ENCODE data around the gene HIGD2A.
"Not testable (repeated sequence)": the region's sequence is repeated elsewhere in the genome, so short reads cannot be mapped to it uniquely, and the experiment has no call there.

The HIGD2A gene

DNA sequence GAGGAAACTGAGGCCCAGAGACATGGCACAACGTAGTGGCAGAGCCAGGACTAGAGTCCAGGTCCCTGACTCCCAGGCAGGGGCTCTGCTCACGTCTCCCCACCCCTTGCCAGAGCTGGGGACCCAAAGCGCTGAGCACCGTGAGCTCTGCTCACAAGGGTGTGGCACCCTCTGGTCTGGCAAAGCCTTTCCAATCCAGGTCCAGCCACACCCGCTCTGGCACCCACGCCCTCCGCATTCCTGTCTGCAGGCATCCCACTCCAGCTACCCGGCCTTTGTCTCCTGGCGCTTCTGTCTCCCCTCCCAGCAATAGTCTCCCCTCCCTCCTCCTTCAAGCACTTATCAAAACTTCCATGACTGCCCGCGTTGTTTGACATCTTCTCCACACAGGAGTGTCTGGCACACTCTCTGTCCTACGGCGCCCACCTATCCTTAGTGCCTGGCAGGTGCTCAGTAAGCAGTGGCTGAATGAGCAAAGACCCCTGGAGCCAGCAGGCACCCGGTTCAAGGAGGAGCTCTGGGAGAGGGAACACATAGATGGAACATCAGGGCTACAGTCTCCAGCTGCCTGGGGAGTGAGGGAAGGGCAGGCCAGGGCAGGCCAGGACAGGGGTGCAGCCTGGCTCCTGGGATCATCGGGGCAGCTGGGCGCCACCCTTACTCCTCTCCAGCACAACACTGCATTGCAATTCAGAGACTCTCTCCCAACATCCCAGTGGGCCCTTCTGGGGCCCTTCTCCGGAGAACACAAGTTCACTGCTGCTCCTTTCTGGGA, 12.0 kb downstream of the HIGD2A start:
- CTCF ChIA-PET: interaction anchor here (1.1 to 1.3 kb wide), 2 partner anchors 15 to 48 kb away, joined by 4 read pairs; partner anchors contain the start of gene FAF2
- TF ChIP-seq CTCF (IDR thresholded peaks at IDR 0.05; ENCODE audit: control extremely low read depth, extremely low read depth, low read depth, missing control alignments): no peak
- DNase-seq (ENCODE audit: extremely low spot score): no peak
- POLR2A ChIA-PET: no interaction called here

DNA sequence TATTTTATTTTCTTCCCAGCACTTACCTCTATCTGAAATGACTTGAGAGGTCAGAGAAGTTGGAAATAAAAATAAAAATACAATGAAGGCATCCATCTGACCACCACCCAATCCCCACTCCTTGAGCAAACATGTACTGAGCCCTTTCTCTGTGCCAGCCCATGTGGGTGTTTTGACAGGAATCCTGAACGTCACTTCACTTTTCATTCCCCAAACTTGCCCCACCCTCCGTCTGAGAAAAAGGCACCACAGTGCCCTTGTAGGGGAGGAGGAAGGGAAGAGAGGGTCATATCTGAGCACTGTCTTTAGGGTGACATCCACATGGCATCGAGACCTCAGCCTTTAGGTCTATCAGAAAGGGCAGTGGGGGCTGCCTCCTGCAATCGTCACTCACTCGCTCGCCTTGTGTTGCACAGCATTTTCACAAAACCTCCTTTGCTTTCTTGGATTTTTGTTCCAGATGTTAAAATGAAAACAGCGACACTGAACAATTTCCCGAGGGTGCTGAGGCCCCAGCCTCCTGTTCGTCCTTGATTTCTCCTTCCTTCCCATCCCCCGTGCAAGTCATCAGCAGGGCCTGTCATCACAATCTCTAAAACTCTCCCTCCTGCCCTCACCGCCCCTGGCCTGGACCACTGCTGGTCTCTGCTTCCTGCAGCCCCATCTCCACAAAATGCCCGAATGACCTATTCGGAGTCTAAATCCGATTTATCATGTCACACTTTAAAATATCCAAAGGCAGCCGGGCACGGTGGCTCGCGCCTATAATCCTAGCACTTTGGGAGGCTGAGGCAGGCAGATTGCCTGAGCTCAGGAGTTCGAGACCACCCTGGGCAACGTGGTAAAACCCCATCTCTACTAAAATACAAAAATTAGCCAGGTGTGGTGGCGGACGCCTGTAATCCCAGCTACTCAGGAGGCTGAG, 13.0 kb downstream of the HIGD2A start:
- no peak for TF ChIP-seq CTCF (IDR thresholded peaks at IDR 0.05; ENCODE audit: control extremely low read depth, extremely low read depth, low read depth, missing control alignments)
- DNase-seq (ENCODE audit: extremely low spot score): no peak
- ChIA-PET CTCF (interaction anchor here (1.1 to 1.3 kb wide), 2 partner anchors 14 to 47 kb away, joined by 4 read pairs; partner anchors contain the start of gene FAF2), POLR2A (no interaction called here)

- ChIA-PET CTCF (interaction anchor here (1.2 to 3.7 kb wide), 4 partner anchors 10 to 42 kb away, joined by 3 to 22 read pairs (median 10); partner anchors contain the start of genes CLTB and FAF2), POLR2A (interaction anchor here (0.7 kb wide), 1 partner anchor 8 kb away, joined by 7 read pairs; no protein-coding TSS in a partner anchor)
- no peak for DNase-seq (ENCODE audit: extremely low spot score)
- no peak for TF ChIP-seq CTCF (IDR thresholded peaks at IDR 0.05; ENCODE audit: control extremely low read depth, extremely low read depth, low read depth, missing control alignments)
Measured at GRCh38 chr5:176405656-176406435, 17.3 kb downstream of the HIGD2A start.

- POLR2A ChIA-PET: no interaction called here
- DNase-seq (ENCODE audit: extremely low spot score): no peak
- TF ChIP-seq CTCF (IDR thresholded peaks at IDR 0.05; ENCODE audit: control extremely low read depth, extremely low read depth, low read depth, missing control alignments): no peak
- CTCF ChIA-PET: interaction anchor here (1.2 to 3.7 kb wide), 4 partner anchors 10 to 136 kb away, joined by 3 to 22 read pairs (median 10); partner anchors contain the start of genes CLTB and FAF2
Measured at GRCh38 chr5:176406436-176407052, 18.0 kb downstream of the HIGD2A start.

DNA sequence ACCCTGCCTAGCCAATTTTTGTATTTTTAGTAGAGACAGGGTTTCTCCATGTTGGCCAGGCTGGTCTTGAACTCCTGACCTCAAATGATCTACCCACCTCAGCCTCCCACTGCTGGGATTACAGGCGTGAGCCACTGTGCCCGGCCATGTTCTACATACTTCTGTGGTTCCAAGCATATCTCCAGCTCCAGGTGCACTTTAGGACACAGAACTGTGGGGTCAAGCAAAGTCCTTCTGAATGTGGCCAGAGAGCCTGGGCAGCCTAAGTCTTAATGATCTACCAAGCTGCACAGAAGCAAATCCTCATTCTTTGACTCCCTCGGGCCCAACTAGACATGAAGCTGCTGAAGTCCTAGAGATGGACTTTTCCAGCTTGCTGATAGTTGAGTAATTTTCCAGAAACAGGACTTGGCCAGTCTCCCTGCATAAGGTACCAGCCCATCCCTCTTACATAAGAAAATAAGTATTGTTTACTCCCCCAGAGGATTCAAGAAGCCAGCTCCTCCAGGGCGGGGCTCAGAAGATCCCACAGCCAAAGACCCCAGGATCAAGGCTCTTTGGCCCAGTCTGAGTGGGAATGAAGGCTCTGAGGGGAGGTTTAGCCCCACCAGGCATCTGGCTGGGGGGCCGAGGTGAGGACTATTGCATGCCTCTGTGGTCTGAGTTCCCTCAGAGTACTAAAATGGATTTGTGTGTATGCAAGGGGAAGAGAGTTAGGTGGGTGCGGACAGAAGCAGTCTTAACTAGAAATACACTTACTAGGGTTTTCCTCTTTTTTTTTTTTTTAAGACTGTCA, 19.1 kb downstream of the HIGD2A start:
- POLR2A ChIA-PET: interaction anchor here (0.5 kb wide), 1 partner anchor 82 kb away, joined by 7 read pairs; no protein-coding TSS in a partner anchor
- TF ChIP-seq CTCF (IDR thresholded peaks at IDR 0.05; ENCODE audit: control extremely low read depth, extremely low read depth, low read depth, missing control alignments): no peak
- CTCF ChIA-PET: interaction anchor here (1.2 to 3.7 kb wide), 4 partner anchors 8 to 135 kb away, joined by 3 to 22 read pairs (median 10); partner anchors contain the start of genes CLTB and FAF2
- DNase-seq (ENCODE audit: extremely low spot score): no peak

- CTCF ChIA-PET: interaction anchor here (3.4 to 3.7 kb wide), 2 partner anchors 8 to 40 kb away, joined by 15 to 22 read pairs; partner anchors contain the start of genes CLTB and FAF2
- POLR2A ChIA-PET; DNase-seq (ENCODE audit: extremely low spot score): not testable (repeated sequence)
Measured at GRCh38 chr5:176408252-176408573, 19.7 kb downstream of the HIGD2A start.
